Measurements from ENCODE around the gene FCHSD2. TPM values are rescaled to one million over a fixed set of nuclear protein-coding genes. Genes with fewer than 3 reads are reported as not detected.
"Not testable (repeated sequence)": the region's sequence is repeated elsewhere in the genome, so short reads cannot be mapped to it uniquely, and the experiment has no call there.

The FCHSD2 gene
- polyA plus RNA-seq, 1 donor (not counting 4 experiments of a cell fraction or from before 2014, with no cell fraction given): 14.2 TPM

- H3K79me2 ChIP-seq (ENCODE audit: control insufficient read depth, insufficient read depth, low read length): peaks cover 18% of the 10 kb centered on the region
- H3K36me3 ChIP-seq (ENCODE audit: control insufficient read depth in 2 of 2, extremely low read depth in 1 of 2, insufficient read depth in 2 of 2, low read length in 2 of 2): peaks cover 8 to 13% of the 10 kb centered on the region in 2 experiments
- peaks cover 23% of the 10 kb centered on the region for H3K4me1 ChIP-seq (ENCODE audit: control insufficient read depth, extremely low read depth, insufficient read depth, low read length)
- no peaks in the 10 kb centered on the region for H3K27me3 ChIP-seq (ENCODE audit: control insufficient read depth, extremely low read depth, insufficient read depth, low read length)
- H3K9me3 ChIP-seq (ENCODE audit: control insufficient read depth, low read depth, low read length): no peaks in the 10 kb centered on the region
- no peaks in the 10 kb centered on the region for H4K20me1 ChIP-seq (ENCODE audit: control insufficient read depth, extremely low read depth, insufficient read depth, low read length)
- peak overlapping the region; percentile 85 for H3K9ac ChIP-seq (ENCODE audit: control insufficient read depth, extremely low read depth, insufficient read depth, low read length)
- DNase-seq (ENCODE audit: low read depth, low spot score) (no peak), FAIRE-seq (peak; percentile 32)
- dilution Hi-C loops (cut with MboI; ENCODE audit: extremely low pct_ligation_motif_present, low sequenced_read_pairs): loop anchor here (10.0 kb wide), 1 partner anchor 58 kb away; the partner anchor contains the start of gene ARAP1
- H2AFZ ChIP-seq (ENCODE audit: control insufficient read depth, low read length): peak overlapping the region; percentile 85
- peak overlapping the region; percentile 68 to 89 (median 75) for H3K4me3 ChIP-seq (ENCODE audit: control insufficient read depth in 2 of 3, extremely low read depth in 1 of 3, insufficient read depth in 2 of 3, low read depth in 1 of 3, low read length in 3 of 3)
- peak overlapping the region; percentile 91 for H3K4me2 ChIP-seq (ENCODE audit: control insufficient read depth, extremely low read depth, insufficient read depth, low read depth, low read length)
- TF ChIP-seq EZH2 (IDR thresholded peaks at IDR 0.05; ENCODE audit: low read length): no peak
- TF ChIP-seq CTCF (optimal IDR thresholded peaks at IDR 0.05 in 1 of 3, IDR thresholded peaks at IDR 0.05 in 1 of 3, conservative IDR thresholded peaks at IDR 0.05 in 1 of 3; ENCODE audit: extremely low read depth in 1 of 3, insufficient read depth in 2 of 3, low read length in 3 of 3): peak; percentile 74 to 83 (median 76)
- peak overlapping the region; percentile 77 for H3K27ac ChIP-seq (ENCODE audit: control insufficient read depth, insufficient read depth, low read length)
- H3K9me1 ChIP-seq (ENCODE audit: control insufficient read depth, extremely low read depth, insufficient read depth, low read length): no peaks in the 10 kb centered on the region
Measured at GRCh38 chr11:72812967-72813739, 329.0 kb downstream of the FCHSD2 start.

- Histone ChIP-seq H3K27ac (ENCODE audit: control insufficient read depth, insufficient read depth, low read length) (peak overlapping the region; percentile 77), H3K4me2 (ENCODE audit: control insufficient read depth, extremely low read depth, insufficient read depth, low read depth, low read length) (peak overlapping the region; percentile 91), H3K4me1 (ENCODE audit: control insufficient read depth, extremely low read depth, insufficient read depth, low read length) (peaks cover 23% of the 10 kb centered on the region), H3K27me3 (ENCODE audit: control insufficient read depth, extremely low read depth, insufficient read depth, low read length) (no peaks in the 10 kb centered on the region), H3K36me3 (ENCODE audit: control insufficient read depth in 2 of 2, extremely low read depth in 1 of 2, insufficient read depth in 2 of 2, low read length in 2 of 2) (peaks cover 8 to 10% of the 10 kb centered on the region in 2 experiments), H3K9me3 (ENCODE audit: control insufficient read depth, low read depth, low read length) (no peaks in the 10 kb centered on the region), H2AFZ (ENCODE audit: control insufficient read depth, low read length) (peak overlapping the region; percentile 71), H3K9me1 (ENCODE audit: control insufficient read depth, extremely low read depth, insufficient read depth, low read length) (no peaks in the 10 kb centered on the region), H4K20me1 (ENCODE audit: control insufficient read depth, extremely low read depth, insufficient read depth, low read length) (no peaks in the 10 kb centered on the region), H3K79me2 (ENCODE audit: control insufficient read depth, insufficient read depth, low read length) (peaks cover 18% of the 10 kb centered on the region), H3K9ac (ENCODE audit: control insufficient read depth, extremely low read depth, insufficient read depth, low read length) (peak overlapping the region; percentile 85), H3K4me3 (ENCODE audit: control insufficient read depth in 2 of 3, extremely low read depth in 1 of 3, insufficient read depth in 2 of 3, low read depth in 1 of 3, low read length in 3 of 3) (peak overlapping the region; percentile 68 to 89 (median 75))
- no peak for TF ChIP-seq EZH2 (IDR thresholded peaks at IDR 0.05; ENCODE audit: low read length)
- no peak for TF ChIP-seq CTCF (optimal IDR thresholded peaks at IDR 0.05 in 1 of 3, IDR thresholded peaks at IDR 0.05 in 1 of 3, conservative IDR thresholded peaks at IDR 0.05 in 1 of 3; ENCODE audit: extremely low read depth in 1 of 3, insufficient read depth in 2 of 3, low read length in 3 of 3)
- FAIRE-seq: no peak
- DNase-seq (ENCODE audit: low read depth, low spot score): no peak
- dilution Hi-C loops (cut with MboI; ENCODE audit: extremely low pct_ligation_motif_present, low sequenced_read_pairs): loop anchor here (10.0 kb wide), 1 partner anchor 58 kb away; the partner anchor contains the start of gene ARAP1
Measured at GRCh38 chr11:72812604-72812966, 329.5 kb downstream of the FCHSD2 start.

GRCh38 chr11:72811686-72812085 is 330.4 kb downstream of the FCHSD2 start:
- peak overlapping the region; percentile 91 for H3K4me2 ChIP-seq (ENCODE audit: control insufficient read depth, extremely low read depth, insufficient read depth, low read depth, low read length)
- not testable (repeated sequence) for H3K4me3 ChIP-seq (ENCODE audit: control insufficient read depth in 2 of 3, extremely low read depth in 1 of 3, insufficient read depth in 2 of 3, low read depth in 1 of 3, low read length in 3 of 3); H3K9me1 ChIP-seq (ENCODE audit: control insufficient read depth, extremely low read depth, insufficient read depth, low read length); H3K27ac ChIP-seq (ENCODE audit: control insufficient read depth, insufficient read depth, low read length); H3K9me3 ChIP-seq (ENCODE audit: control insufficient read depth, low read depth, low read length); H3K27me3 ChIP-seq (ENCODE audit: control insufficient read depth, extremely low read depth, insufficient read depth, low read length); FAIRE-seq; H3K9ac ChIP-seq (ENCODE audit: control insufficient read depth, extremely low read depth, insufficient read depth, low read length); H2AFZ ChIP-seq (ENCODE audit: control insufficient read depth, low read length); DNase-seq (ENCODE audit: low read depth, low spot score); H4K20me1 ChIP-seq (ENCODE audit: control insufficient read depth, extremely low read depth, insufficient read depth, low read length); H3K36me3 ChIP-seq (ENCODE audit: control insufficient read depth in 2 of 2, extremely low read depth in 1 of 2, insufficient read depth in 2 of 2, low read length in 2 of 2)
- peaks cover 18% of the 10 kb centered on the region for H3K79me2 ChIP-seq (ENCODE audit: control insufficient read depth, insufficient read depth, low read length)
- dilution Hi-C loops (cut with MboI; ENCODE audit: extremely low pct_ligation_motif_present, low sequenced_read_pairs): loop anchor here (10.0 kb wide), 1 partner anchor 57 kb away; the partner anchor contains the start of gene ARAP1
- H3K4me1 ChIP-seq (ENCODE audit: control insufficient read depth, extremely low read depth, insufficient read depth, low read length): peaks cover 23% of the 10 kb centered on the region
